ENCODE results near the gene ODAD3.

The ODAD3 gene

DNA sequence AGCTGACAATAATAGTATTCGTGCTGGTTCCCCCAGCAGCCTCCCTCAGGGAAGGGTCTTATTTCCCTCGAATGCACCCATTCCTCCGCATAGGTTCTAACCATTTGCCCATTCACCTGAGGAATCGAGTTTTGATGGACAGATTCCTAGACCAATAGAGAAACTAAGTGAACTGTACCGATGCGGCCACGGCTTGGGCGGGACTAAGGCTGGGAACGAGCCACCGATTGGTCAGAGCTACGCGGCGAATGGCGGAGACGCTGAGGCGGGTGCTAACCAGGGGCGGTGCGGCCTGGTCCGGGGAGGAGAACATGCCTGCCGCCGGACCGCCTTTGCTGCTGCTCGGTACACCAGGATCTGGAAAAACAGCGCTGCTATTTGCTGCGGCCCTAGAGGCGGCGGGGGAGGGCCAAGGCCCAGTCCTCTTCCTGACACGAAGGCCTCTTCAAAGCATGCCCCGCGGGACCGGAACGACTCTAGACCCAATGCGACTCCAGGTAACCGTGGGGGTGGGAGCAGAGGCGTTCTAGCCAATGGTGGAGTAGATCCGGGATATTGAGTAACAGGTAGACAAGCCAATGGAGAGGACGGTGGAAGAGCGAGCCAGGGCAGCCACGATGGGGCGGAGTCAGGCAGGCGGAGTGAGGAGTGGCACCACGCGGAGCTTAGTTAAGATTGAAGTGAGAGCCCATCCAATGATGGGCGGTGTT is 60.3 kb downstream of the ODAD3 start, which contains the start of gene SWSAP1:
TSS of gene SWSAP1 (plus strand) at position 234 of the 710 bp plus-strand sequence. CDS start at position 249, 15 bp downstream.
- peak; percentile 99 for DNase-seq (ENCODE audit: low read depth)

DNA sequence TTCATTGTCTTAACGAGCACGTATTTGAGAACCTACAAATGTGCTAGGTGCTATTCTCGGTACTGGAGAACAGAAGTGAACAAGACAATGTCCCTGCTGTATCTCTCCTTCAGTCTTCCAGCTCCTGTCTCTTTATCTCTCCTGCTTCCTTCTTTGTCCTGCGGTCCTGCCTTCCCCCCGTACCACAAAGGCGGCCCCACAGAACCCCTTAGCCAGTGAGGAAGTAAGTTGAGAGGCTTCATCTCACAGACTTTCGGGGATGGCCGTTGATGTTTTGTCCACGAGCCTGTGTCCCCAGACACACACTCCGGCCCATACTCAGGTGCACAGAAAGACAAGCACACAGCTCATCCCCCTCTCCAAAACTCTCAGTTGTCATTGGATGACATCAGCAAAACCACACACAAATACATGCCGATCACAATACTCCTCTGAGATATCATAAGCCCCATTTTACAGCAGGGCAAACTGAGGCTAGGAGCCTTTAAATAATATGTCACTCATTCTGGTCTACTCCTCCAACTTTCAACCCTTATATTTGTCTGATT is 61.0 kb downstream of the ODAD3 start:
- DNase-seq (ENCODE audit: low read depth) = no peak

DNA sequence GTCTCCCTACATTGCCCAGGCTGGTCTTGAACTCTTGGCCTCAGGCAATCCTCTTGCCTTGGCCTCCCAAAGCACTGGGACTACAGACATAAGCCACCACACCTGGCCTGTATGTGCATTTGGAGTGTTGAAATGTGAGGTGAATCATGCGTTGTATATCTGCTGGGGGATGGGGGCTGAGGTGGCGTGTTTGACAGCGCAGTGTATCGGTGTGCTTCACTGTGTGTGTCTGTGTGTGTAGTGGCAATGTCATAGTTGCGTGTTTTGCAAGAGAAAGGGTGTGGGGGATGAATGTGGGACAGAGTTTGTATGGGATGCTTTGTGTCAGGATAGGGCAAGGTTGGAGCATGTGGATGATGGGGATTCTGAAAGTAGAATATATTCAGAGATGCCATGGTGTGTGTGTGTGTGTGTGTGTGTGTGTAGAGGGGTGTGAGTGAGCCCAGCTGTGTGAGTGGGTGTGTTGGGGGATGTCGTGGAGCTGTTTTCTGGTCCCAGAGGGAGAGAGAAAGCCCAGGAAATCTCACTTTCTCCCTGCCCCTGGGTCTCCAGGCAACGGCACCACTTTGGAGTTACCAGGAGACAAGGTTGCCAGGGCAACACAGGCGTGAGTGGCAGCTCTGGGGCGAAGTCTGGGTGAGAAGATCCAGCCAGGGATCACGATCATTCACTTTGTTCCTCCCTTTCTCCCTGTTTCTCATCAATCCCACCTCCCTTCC is 61.6 kb downstream of the ODAD3 start:
- no peak for DNase-seq (ENCODE audit: low read depth)

DNA sequence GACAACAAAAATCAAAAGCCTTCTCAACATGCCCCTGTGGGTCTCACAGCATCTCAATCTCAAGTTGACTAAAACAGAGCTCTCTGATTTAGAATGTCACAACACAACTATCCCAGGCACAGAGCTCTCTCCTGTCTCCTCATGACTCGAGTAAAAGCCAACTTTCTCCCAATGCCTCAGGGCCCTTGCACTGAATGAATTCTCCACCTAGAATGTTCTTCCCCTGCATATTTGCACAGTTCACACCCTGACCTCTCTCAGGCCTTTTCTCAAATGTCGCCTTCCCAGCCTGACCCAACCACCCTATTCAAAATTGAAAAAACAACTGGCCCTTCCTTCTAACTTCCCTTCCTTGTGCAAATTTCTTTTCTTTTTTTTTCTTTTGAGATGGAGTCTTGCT is 64.2 kb downstream of the ODAD3 start:
- DNase-seq (ENCODE audit: low read depth) = no peak
